ENCODE data around the gene GPR171. TPM values are rescaled to one million over a fixed set of nuclear protein-coding genes. Genes with fewer than 3 reads are reported as not detected.
"Not testable (repeated sequence)": the region's sequence is repeated elsewhere in the genome, so short reads cannot be mapped to it uniquely, and the experiment has no call there.

GPR171 gene, protein sequence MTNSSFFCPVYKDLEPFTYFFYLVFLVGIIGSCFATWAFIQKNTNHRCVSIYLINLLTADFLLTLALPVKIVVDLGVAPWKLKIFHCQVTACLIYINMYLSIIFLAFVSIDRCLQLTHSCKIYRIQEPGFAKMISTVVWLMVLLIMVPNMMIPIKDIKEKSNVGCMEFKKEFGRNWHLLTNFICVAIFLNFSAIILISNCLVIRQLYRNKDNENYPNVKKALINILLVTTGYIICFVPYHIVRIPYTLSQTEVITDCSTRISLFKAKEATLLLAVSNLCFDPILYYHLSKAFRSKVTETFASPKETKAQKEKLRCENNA
- under 1 TPM in 1 of 4 donors, not detected in 3; 0.56 TPM for total RNA-seq

DNA sequence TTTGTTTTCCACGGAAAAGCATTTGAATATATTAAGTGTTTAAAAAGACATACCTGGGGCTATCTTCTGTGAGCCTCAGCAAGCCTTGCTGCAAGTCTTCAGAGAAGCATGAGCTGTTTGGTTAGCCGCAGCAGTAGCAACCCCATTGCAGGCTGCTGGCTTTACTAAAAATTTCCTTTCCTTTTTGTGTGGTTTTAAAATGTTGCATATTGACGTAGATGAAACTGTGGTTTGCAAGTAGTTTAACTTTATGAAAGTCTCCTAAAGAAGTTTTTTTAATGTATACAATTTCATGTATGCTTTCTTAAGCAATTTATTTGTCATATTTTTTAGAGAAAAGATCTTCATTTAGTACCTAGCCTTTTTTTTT lies at the start of gene GPR171:
GPR171 (minus strand) TSS at position 166 of the 370 bp plus-strand sequence. CDS start 3,830 bp downstream, outside the sequence.
- no peak within 1 kb of the TSS for H3K4me3 ChIP-seq
- no peaks in the 10 kb centered on the region for H3K4me1 ChIP-seq
- no peak for TF ChIP-seq POLR2A (IDR thresholded peaks at IDR 0.05)
- TF ChIP-seq, protein P1, sequence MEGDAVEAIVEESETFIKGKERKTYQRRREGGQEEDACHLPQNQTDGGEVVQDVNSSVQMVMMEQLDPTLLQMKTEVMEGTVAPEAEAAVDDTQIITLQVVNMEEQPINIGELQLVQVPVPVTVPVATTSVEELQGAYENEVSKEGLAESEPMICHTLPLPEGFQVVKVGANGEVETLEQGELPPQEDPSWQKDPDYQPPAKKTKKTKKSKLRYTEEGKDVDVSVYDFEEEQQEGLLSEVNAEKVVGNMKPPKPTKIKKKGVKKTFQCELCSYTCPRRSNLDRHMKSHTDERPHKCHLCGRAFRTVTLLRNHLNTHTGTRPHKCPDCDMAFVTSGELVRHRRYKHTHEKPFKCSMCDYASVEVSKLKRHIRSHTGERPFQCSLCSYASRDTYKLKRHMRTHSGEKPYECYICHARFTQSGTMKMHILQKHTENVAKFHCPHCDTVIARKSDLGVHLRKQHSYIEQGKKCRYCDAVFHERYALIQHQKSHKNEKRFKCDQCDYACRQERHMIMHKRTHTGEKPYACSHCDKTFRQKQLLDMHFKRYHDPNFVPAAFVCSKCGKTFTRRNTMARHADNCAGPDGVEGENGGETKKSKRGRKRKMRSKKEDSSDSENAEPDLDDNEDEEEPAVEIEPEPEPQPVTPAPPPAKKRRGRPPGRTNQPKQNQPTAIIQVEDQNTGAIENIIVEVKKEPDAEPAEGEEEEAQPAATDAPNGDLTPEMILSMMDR (IDR thresholded peaks at IDR 0.05 in 4 of 5, conservative IDR thresholded peaks at IDR 0.05 in 1 of 5) = no peak
- intact Hi-C loops (cut with DNase I; ENCODE audit: low total_unique reads) = no loop called here
- H3K9me3 ChIP-seq = no peaks in the 10 kb centered on the region
- H3K27me3 ChIP-seq = no peaks in the 10 kb centered on the region
- DNase-seq (no peak), ATAC-seq (no peak)
- no peaks in the 10 kb centered on the region for H3K36me3 ChIP-seq
- in situ Hi-C loops (cut with MboI; ENCODE audit: low sequenced_read_pairs in 4 of 4) = no loop called here
- H3K27ac ChIP-seq = no peak within 1 kb of the TSS

DNA sequence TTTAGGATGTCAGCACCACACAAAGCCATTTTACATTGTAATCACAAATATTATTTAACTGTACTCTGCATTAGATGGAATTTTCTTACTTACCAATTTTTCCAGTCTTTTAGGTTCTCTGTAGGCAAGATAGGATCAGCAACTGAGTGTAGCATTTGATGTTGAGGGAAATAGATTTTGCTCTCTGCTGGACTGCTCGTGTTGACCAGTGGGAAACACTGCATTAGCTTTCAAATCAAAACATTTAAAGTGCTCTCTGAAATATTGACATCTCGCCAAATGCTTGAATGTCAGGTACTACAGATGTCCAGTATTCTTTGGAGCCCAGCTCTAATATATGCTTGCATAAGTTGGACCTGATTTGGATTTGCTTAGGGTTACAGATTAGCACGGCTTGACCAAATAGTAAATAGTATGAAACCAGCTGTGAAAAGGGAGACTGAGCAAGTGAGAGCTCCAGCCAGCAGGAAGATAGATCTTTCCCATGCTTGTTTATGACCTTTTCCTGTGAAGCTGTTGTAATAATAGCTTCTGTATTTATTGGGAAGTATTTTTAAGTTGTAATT lies 45.8 kb upstream of the GPR171 start:
- in situ Hi-C loops (cut with MboI; ENCODE audit: low sequenced_read_pairs in 4 of 4) = no loop called here
- ATAC-seq (no peak), DNase-seq (no peak)
- Histone ChIP-seq H3K9me3 (no peaks in the 10 kb centered on the region), H3K4me3 (peak overlapping the region in 2 of 4 donors; percentile 19 to 21), H3K4me1 (peaks cover 0 to under 1% of the 10 kb centered on the region in 2 donors), H3K36me3 (no peaks in the 10 kb centered on the region), H3K27ac (peak overlapping the region; percentile 22 to 54 (median 32)), H3K27me3 (no peaks in the 10 kb centered on the region)
- intact Hi-C loops (cut with DNase I; ENCODE audit: low total_unique reads) = no loop called here
- TF ChIP-seq, protein P1 (IDR thresholded peaks at IDR 0.05 in 4 of 5, conservative IDR thresholded peaks at IDR 0.05 in 1 of 5) = no peak
- no peak for TF ChIP-seq POLR2A (IDR thresholded peaks at IDR 0.05)

DNA sequence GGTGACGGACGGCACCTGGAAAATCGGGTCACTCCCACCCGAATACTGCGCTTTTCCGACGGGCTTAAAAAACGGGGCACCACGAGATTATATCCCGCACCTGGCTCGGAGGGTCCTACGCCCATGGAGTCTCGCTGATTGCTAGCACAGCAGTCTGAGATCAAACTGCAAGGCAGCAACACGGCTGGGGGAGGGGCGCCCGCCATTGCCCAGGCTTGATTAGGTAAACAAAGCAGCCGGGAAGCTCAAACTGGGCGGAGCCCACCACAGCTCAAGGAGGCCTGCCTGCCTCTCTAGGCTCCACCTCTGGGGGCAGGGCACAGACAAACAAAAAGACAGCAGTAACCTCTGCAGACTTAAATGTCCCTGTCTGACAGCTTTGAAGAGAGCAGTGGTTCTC lies 39.0 kb upstream of the GPR171 start:
- intact Hi-C loops (cut with DNase I; ENCODE audit: low total_unique reads); in situ Hi-C loops (cut with MboI; ENCODE audit: low sequenced_read_pairs in 4 of 4); H3K27me3 ChIP-seq; H3K36me3 ChIP-seq; DNase-seq; H3K9me3 ChIP-seq; H3K27ac ChIP-seq; ATAC-seq; H3K4me3 ChIP-seq; H3K4me1 ChIP-seq: not testable (repeated sequence)

DNA sequence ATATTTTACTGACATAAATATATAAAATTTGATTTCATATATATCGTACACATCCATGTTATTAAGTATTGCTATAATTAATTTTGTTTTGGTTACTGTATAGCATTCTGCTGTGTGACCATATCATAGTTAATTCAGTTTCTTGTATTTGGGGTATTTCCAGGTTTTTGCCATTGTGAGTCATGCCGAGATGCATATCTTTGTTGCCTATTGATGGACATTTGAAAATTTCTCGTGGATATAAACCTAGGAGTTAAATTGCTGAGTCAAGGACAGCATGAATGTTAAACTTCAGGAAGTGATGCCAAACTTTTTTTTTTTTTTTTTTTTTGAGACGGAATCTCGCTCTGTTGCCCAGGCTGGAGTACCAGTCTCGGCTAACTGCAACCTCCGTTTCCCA lies 33.7 kb upstream of the GPR171 start:
- in situ Hi-C loops (cut with MboI; ENCODE audit: low sequenced_read_pairs in 4 of 4) = no loop called here
- Histone ChIP-seq H3K4me1 (no peaks in the 10 kb centered on the region), H3K9me3 (no peaks in the 10 kb centered on the region), H3K4me3 (no peak overlapping the region), H3K36me3 (no peaks in the 10 kb centered on the region), H3K27ac (no peak overlapping the region), H3K27me3 (no peaks in the 10 kb centered on the region)
- DNase-seq (no peak), ATAC-seq (no peak)
- intact Hi-C loops (cut with DNase I; ENCODE audit: low total_unique reads) = no loop called here
- TF ChIP-seq POLR2A (IDR thresholded peaks at IDR 0.05) = no peak
- TF ChIP-seq, protein P1 (IDR thresholded peaks at IDR 0.05 in 4 of 5, conservative IDR thresholded peaks at IDR 0.05 in 1 of 5) = no peak

DNA sequence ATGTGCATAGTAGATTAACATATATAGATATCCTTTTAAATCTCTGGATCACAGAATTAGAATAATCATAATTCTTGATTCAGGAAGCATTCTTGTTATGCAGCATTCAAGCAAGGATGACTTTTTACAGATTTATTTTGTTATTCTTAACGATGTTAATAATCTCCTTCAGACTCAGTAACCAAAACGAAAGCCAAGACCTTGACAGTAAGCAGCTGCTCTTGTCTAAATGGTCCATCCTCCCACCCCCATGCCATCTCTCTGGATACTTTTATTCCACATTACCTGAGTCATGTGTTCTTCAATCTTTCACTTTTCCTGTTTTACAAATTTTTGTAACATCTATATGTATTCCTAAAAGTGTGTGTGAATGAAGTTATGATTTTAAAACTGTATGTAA lies 33.3 kb upstream of the GPR171 start:
- Histone ChIP-seq H3K27ac (no peak overlapping the region), H3K9me3 (no peaks in the 10 kb centered on the region), H3K36me3 (no peaks in the 10 kb centered on the region), H3K27me3 (no peaks in the 10 kb centered on the region), H3K4me3 (no peak overlapping the region), H3K4me1 (no peaks in the 10 kb centered on the region)
- in situ Hi-C loops (cut with MboI; ENCODE audit: low sequenced_read_pairs in 4 of 4) = no loop called here
- ATAC-seq (no peak), DNase-seq (no peak)
- intact Hi-C loops (cut with DNase I; ENCODE audit: low total_unique reads) = no loop called here
- no peak for TF ChIP-seq POLR2A (IDR thresholded peaks at IDR 0.05)
- TF ChIP-seq, protein P1 (IDR thresholded peaks at IDR 0.05 in 4 of 5, conservative IDR thresholded peaks at IDR 0.05 in 1 of 5) = no peak

All from gastrocnemius medialis (tissue), 4 donors.